Measurements from ENCODE around the gene ZC2HC1C.

DNA sequence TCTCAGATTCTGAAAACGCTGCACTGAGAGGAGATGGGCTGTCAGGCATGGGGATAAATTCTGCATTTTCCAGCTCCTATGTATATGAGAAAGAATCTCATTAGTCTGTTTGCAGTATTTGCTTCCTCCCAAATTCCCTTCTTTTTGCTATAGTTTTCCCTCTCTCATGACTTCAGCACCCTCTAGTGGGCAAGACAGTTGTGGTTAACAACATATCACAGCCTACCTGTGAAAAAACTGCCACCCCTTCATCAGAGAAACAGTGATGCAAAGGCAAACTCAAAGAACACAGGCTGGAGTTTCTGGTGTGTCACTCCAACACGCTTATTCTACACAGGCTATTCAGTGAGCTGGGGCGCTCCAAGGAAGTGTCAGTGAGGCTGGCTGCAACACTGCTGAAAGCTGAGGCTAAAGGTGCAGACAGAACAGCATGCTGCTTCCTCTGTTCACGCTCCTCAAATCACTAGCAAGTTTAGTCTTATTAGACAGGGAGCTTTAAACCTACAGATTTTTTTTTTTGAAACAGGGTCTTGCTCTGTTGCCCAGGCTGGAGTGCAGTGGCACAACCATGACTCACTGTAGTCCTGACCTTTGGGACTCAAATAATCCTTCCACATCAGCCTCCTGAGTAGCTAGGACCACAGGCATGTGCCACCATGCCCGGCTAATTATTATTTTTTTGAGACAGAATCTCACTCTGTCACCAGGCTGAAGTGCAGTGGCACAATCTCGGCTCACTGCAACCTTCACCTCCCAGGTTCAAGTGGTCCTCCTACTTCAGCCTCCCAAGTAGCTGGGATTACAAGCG, 19.3 kb downstream of the ZC2HC1C start:
- TF ChIP-seq CTCF (IDR thresholded peaks at IDR 0.05) (peak; percentile 44 to 71 (median 62)), POLR2A (IDR thresholded peaks at IDR 0.05) (no peak)

Measured in testis (tissue), 2 donors.